ENCODE data around the gene CXCL17.

The CXCL17 gene

DNA sequence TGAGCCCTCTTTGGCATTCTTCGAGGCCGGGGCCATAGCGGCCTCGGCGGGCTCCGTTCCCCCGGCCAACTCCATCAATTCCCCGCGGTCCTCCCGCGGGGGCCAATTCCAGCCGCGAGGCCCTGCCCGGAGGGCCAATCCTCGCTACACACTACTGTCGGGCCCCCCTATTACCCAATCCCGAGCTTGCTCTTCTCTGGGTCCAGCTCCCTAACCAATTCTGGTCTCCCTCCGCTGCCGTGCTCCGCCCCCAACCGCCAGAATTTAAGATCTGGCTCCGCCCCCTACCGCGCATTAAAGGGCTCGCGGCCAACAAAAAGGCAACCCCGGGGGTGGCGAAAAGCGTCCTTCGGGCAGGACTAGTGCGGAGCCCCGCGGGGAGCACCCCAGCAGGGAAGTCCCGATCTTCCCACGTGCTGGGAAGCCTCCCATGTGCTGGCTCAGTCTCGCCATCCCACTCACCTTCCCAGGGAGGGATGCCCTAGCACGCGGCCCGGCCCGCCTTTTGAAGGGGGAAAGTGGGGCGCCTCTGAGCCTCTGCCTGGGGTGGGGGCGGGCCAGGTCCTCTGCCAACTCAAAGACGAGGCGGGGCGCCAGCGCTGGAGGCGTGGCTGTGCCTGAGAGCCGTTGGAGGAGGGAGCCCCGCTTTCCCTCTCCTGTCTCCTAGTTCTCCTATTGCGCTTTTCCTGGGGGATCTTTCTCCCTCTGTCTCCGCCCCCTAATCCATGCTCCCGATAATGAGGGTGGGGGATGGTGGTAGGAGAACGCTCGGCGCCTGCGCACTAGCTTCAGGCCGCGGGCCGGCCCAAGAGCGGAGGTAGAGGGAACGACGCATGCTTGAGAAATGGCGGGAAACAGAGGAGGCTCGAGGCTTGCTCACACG is 19.0 kb downstream of the CXCL17 start:
- peak; percentile 75 for DNase-seq (ENCODE audit: low read depth)

DNA sequence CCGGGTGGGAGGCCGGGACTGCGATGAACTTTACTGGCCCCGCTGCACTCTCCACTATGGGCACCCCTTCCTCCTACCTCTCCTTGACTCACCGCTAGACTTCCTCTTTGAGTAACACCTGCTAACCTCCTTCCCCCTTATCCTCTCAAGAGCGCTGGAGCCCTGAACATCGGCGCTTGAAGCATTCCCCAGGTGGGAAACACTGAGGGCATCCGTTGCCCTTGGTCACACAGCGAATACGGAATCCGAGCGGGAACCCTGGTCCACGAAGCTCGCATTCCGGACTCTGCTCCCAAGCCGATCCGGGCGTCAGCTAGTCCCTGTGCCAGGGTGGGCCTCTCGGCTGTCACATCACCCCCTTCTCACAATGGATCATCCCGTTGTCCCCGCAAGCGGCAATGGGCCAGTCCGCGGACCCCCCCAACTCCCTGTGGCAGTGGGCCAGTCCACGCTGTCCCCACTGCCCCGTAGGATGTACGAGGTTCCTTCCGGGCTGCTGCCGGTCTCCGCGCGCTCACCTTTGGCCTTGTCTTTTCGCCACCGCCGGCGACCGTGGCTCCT is 19.8 kb downstream of the CXCL17 start:
- DNase-seq (ENCODE audit: low read depth): no peak

DNA sequence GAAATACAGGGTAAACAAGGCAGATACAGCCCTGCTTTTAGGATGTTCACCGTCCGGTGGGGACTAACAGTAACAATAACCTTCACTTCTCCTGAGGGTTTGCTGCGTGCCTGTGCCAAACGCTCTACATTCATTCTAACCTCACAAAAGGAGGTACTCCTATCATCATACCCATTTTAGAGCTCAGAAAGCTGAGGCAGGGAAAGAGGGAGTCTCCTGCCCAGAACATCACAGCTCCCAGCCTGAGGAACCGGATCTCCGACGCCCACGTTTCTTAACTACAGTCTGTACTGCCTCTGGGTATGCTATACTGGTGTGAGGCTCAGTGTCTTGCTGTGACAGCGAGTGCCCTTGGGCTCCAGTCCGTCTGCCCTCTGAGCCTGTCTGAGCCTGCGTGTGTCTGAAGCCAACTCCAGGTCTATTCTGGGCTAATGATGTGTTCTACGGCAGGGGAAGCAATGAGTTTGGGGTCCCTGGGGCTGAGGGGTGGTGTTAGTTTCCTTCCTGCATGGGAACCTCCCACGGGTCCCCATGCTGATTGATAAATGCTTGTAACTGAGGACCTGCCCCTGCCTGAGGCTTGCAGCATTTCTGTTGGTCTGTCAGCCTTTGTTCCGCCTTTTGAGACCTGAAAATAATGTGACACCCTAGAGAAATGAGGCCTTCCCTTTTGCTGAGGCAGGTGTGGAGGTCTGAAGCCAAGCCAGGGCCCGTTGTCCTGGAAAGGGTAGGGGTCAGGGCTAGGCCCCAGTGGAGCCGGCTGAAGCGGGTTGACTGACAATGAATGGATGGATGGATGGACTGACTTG is 20.4 kb downstream of the CXCL17 start:
- DNase-seq (ENCODE audit: low read depth): no peak

DNA sequence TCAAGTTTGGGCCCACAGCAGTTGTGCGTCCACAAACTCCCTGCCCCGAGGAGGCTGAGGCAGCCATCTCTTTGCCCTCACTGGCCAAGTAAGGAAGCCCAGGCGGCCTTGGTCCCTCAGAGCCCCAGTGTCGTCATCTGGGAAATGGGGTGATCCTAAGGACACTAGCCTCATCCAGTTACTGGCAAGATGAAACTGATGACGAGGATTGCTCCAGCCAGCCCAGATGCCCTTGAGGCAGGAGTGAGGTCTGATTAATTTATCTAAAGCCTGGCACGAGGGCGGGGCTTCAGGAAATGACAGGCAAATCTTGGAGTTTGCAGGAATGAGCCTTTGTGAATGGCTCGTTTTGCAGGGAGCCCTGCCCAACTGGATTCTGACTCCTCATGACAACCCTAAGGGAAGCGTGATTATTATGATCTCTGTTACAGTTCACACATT is 21.1 kb downstream of the CXCL17 start:
- no peak for DNase-seq (ENCODE audit: low read depth)

DNA sequence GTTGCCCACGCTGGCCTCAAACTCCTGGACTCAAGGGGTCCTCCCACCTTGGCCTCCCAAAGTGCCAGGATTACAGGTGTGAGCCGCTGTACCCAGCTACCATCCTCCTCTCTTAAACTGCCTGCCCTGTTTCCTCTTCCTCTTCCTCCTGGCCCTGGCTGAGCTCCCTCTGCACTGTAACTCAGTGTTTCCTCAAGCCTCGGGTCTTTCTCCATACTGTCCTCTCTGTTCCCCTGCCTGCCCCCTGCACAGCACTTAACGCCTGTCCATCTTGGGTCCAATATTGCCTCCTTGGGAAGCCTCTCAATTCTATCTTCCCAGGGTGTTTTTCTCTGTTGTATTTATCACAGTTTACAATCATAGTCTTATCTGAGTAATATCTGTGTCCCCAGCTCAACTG is 21.6 kb downstream of the CXCL17 start:
- DNase-seq (ENCODE audit: low read depth): no peak

DNA sequence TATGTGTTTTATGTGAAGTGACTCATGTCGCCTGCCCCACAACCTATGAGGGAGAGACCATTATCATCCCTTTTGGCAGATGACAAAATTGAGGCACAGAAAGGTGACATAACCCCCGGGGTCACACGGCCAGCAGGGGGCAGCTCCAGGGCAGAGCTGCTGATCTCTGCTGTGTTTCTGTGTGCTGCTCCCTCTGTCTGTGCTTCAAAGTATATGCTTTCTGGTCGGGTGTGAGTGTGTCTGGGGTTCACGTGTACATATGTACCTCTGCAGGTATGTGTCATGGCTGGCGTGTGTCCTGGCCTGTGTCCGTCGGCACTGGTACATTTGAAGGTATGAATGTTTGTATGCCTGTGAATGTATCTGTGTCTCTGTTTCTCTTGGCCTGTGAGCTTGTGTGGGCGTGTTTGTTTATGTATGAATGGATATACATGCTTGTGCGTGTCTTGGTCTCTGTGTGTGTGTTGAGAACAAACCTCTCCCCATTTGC is 22.6 kb downstream of the CXCL17 start:
- DNase-seq (ENCODE audit: low read depth): no peak

DNA sequence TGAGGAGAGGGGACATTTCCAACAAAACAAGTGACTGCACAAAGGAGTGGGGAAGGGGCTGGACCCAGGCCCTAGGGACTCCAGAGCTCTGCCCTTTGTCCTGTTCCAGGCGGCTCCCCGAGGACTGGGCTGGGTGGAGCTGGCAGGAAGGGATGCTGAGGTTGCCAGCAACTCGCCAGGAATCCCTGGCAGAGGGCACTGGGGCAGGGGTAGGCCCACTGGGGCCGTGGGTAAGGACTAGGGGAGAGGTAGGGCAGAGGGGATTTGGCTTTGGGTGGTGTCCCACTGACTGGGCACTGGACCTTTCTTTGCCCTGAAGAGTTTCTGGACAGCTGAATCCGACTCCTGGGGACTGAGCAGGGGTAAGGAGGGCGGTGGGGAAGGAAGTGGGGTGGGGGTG is 23.4 kb downstream of the CXCL17 start:
- DNase-seq (ENCODE audit: low read depth): no peak

DNA sequence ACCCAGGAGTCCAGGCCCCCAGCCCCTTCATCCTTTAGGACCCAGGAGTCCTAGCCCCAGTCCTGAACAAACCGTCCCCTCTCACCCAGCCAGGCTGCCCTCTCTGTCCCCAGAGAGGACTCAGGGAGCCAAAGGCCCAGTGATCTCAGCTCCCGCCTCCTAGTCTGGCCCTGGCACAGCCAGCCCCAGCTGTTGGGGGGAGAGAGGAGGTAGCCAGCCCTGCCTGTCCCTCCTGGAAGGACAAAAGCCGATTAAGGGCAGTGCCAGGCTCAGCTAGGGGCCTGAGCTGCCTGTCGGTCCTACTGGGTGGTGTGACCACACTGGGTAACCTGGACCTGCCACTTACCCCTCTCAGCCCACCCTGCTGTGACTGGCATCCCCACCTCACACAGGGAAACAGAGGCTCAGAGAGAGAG is 30.1 kb downstream of the CXCL17 start:
- no peak for DNase-seq (ENCODE audit: low read depth)

DNA sequence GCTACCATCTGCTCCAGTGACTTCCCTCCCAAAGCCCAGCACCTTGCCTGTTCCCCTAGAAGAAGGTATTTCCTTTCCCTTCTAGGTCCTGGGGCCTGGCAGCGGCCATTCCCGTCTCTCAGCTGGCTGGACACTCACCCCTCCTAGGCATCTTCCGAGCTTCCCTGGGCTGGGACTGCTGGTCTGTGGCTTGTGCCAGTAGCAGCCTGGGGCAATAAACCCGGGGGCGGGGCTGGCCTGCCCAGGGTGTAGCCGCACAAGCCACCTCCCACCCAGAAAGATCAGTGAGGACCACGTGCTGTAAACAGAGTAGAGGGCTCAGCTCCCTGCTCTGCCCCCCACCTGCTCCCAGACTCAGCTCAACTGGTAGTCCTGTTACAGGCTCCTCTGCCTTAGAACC is 30.5 kb downstream of the CXCL17 start:
- no peak for DNase-seq (ENCODE audit: low read depth)

DNA sequence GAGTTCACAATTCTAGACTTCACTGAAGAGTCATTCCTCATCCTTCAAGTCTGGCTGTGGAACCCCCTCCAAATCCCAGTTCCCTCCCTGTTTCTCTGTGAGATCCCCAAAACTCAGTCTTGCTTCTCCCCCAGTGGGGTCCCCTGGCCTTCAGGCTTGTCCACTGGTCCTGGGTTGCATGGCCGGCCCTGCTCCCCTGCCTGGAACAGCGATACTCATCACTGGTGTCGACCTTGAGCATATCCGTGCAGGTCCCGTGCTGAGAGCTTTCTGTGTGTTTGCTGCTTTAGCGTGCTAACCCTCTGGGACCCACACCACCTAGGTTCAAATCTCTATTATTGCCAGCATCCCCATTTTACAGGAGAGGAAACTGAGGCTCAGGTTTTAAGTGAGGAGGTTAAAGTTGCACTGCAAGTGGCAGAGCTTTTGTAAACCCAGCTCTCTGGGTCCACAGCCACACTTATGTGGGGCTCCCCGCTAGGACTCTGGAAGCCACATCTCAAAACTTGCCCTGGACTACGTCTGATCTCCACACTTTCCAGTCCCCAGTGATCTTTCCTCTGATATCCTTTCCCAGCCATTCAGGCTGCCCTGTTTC is 31.1 kb downstream of the CXCL17 start:
- no peak for DNase-seq (ENCODE audit: low read depth)

DNA sequence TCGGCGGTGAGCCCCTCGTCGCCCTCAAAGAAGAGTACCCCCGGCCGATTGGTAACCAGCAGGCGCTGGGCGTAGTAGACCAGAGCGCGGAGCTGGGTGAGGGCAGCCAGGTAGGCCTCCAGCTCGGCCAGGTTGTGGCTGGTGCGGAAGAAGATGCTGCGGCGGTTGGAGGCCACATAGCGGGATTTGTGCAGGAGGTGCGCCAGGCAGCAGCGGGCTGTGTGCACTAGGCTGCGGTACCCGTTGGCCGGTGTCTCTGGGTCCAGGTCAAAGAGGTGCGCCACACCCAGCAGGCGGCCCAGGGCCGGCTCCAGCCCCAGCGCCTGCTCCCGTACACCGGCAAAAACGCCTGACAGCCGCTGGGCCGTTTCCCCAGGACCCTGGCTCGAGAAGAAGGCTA is 32.4 kb downstream of the CXCL17 start:
- DNase-seq (ENCODE audit: low read depth): no peak

DNA sequence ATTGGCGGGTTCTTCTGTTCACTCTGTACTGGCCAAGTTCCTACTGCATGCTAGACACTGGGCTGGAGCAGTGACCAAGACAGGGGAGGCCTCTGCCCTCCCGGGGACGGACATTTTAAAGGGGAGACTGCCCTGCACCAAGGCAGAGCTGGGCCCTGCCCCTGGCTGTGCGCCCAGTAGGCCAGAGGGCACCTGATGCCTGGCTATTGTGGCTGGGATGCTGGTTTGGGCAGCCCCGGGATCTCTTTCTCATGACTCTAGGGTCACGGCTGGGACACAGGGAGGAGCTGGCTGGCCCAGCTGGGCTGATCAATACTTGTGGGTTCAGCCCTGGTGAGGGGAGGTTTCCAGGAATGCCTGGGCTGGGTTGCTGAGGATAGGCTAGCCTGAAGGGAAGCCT is 33.3 kb downstream of the CXCL17 start:
- no peak for DNase-seq (ENCODE audit: low read depth)

DNA sequence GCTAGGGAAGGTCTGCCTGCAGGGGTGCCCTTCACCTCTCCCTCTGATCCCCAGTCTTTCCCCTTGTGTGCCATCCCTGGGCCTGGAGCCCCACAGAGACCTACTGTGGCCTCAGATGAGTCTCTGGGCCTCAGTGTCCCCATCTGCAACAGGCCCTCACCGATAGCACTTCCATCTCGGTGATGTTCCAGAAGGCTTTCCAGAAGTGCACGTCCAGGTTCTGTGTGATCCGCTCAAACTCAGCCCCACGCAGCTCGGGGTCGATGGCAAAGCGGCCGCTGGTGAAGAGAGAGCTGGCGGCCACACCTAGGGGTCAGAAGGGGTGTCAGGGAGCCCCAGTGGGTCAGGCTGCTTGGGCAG is 35.0 kb downstream of the CXCL17 start:
- no peak for DNase-seq (ENCODE audit: low read depth)

DNA sequence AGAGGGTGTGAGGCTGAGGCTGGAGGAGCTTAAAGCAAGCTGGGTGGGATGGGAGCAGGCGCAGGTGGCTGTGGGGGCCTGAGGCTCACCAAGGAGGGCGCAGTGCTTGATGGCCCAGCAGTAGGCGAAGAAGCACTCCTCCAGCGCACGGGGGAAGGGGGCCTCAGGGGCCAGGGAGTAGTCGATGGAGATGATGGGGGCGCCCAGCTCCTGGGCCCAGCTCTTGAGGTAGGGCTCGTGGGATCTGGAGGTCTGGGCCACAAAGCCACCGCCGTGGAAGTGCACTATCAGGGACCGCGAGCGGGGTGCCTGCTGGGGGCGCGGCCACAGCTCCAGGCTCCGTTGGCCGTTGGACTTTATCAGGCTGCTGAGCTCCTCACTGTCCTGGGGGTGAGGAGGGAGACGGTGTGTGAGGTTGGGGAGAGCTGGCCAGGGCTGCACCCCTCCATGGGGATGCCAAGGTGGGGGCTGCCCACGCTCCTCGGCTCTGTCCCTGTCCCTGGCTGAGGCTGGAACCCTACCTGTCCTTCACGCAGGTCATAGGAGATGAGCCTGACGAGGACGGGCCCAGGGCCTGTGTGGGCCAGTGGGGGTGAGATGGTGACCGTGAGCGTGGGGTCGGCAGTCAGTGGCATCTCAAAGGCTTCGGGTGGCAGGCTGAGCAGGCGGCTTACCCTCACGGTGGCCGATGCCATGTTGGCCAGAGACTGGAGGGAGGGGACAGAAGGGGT is 35.5 kb downstream of the CXCL17 start:
- DNase-seq (ENCODE audit: low read depth): no peak

DNA sequence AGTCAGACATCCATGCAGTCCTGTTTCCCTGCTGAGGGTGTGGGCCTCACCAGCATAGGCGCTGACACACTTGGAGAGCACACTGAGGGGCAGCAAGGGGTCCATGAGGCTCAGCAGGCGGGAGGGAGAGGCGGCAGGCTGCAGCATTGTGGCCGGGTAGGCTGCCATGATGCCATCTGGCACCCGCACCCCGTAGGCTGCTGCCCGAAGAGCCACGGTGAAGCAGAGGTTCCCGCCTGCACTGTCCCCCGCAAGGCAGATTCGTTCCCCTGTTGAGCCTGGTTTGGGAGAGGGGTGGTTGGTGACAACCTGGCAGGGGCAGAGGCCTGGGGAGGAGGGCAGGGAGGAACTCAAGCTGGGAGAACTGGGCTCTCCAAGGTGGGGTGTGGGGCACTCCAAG is 36.6 kb downstream of the CXCL17 start:
- no peak for DNase-seq (ENCODE audit: low read depth)

DNA sequence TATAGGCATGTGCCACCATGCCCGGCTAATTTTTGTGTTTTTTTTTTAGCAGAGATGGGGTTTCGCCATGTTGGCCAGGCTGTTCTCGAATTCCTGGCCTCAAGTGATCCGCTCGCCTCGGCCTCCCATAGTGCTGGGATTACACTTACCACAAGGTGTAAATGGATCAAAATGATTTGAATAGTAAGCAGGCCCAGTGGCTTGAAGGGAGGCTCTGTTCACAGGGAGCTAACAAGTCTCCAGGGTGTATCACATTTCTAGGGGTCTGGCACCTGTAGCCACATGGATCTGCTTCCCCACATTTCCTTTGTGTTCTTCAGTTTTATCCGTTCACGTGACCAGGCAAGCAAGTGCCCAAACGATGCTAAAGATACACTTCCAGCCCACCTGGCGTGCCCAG is 39.2 kb downstream of the CXCL17 start:
- DNase-seq (ENCODE audit: low read depth): no peak

DNA sequence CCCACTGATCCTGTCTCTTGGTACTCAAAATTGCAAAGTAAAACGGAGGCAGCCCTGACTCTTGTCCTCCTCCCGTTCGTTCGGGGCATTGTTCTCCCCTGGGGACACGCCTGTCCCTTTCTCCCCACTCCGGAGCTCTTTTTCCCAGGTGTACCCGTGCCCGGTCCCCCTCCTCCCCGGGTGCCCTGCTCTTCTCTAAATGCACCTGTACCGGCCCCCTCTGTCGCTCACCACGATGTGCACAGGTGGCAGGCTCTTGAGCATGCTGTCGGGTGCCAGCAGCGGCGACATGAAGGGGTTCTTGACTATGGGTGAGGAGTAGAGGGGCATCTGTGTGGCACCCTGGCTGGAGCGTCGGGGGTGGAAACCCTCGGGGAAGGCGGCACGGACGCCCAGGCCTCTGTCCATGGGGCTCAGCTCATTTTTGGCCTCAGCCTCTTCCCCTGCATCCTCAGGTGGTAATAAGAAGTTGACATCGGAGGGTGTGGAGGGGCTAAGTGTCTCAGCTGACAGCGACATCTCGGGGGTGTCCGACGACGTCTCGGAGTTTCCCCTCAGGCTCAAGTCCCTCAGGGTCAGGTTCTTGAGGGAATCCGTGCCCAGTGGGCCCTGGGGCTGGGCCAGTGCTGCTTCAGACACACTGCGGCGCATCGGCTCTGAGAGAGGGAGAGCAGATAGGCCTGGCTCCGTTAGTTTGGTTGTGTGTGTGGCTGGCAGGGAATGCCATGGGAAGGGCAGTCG is 40.2 kb downstream of the CXCL17 start:
- no peak for DNase-seq (ENCODE audit: low read depth)

DNA sequence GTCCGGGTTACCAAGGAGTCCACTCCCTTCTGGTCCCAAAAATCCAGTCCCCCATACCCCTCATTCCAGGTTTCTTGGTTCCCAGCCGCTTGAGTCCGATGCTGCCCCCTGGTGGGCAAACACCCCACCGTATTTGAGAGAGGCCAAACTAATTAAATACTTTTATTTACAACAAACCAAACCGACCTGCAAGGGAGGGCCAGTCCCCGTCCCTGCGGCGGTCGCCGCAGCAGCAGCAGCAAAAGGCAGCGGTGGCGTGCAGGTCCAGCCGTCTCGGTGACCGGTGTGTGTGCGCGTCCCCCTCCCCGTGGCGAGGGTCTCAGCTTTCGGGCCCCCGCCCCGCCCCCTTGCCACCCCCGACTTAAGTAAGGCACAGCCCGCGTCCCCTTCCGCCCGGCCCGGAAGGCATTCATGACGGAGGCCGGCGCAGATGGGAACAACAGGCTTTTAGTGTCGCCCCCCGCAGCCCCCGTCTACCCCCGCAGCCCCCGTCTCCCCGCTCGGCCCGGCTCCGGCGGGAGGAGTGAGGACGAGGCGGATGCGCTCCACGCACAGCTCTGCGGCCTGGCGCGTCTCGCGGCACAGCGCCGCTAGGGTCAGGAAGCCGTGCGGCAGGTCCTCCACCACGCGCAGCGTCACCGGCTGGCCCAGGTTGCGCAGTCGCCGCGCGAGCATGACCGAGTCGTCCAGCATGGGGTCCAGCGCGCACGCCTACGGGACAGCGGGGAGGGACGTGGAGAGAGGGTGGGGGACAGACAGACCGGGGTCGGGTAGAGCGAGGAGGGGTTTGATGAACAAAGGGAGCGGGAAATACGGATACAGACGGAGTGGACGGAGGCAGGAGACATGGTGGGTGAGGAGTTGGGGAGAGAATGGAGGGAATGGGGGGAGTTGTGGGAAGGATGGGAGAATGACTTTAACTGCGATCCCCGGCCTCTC is 41.1 kb downstream of the CXCL17 start:
- DNase-seq (ENCODE audit: low read depth): no peak

DNA sequence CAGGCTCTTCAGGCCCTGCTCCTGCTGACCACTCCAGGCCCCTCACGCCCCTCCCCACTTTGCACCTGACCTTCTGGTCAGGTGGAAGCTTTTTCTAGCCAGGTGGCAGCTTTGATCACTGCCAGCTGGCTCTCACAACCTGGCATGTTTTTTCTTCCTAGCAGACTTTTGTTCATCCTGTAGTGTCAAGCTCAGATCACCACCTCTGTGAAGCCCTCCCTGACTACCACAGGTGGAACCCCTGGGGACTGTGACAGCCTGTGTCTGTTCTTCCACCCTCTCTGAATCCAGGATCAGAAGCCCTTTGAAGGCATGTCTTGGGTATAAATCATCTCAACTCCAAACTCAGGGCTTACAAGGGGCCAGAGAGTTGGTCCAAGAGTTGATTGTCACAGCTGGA is 42.3 kb downstream of the CXCL17 start:
- no peak for DNase-seq (ENCODE audit: low read depth)

Measured in GM04504 (cell line).